Esophagus muscularis mucosa (tissue), 3 donors: Measurements from ENCODE around the gene C10orf53.

ENCODE experiments used
- CTCF ChIP-seq, 3 experiments: fragments of 200-600 bp in 2 of 3; fragments of 450-650 bp in 1 of 3; sonication (generic) in 2 of 3; IDR thresholded peaks; one replicate each; pipeline ENCODE4 v1.5.1; 2017 to 2019; ENCODE audit warnings: antibody characterized with exemption in 3 of 3, mild to moderate bottlenecking in 2 of 3, moderate library complexity in 1 of 3
- POLR2A ChIP-seq: fragments of 450-650 bp; IDR thresholded peaks from one replicate; pipeline ENCODE4 v1.6.1; 2017; ENCODE audit warnings: antibody characterized with exemption, moderate library complexity, mild to moderate bottlenecking, low read depth
- POLR2AphosphoS5 ChIP-seq, 2 donors: sonication (generic); formaldehyde crosslinking; IDR thresholded peaks; one replicate each; pipeline ENCODE4 v1.6.1; 2017; ENCODE audit warnings: antibody characterized with exemption in 2 of 2

GRCh38 chr10:49733866-49734265 is 54.4 kb downstream of the C10orf53 start:
- TF ChIP-seq CTCF (IDR thresholded peaks at IDR 0.05) = no peak
- no peak for TF ChIP-seq POLR2A
- no peak for TF ChIP-seq POLR2AphosphoS5 (IDR thresholded peaks at IDR 0.05)
